C1 segment of cervical spinal cord (tissue), 14 donors: ENCODE data around the gene RIN2.

Experiments used
- DNase-seq, 14 donors: peaks; one replicate each; lab custom pipeline; 2025; lab: John Stamatoyannopoulos, UW

RIN2 gene, protein sequence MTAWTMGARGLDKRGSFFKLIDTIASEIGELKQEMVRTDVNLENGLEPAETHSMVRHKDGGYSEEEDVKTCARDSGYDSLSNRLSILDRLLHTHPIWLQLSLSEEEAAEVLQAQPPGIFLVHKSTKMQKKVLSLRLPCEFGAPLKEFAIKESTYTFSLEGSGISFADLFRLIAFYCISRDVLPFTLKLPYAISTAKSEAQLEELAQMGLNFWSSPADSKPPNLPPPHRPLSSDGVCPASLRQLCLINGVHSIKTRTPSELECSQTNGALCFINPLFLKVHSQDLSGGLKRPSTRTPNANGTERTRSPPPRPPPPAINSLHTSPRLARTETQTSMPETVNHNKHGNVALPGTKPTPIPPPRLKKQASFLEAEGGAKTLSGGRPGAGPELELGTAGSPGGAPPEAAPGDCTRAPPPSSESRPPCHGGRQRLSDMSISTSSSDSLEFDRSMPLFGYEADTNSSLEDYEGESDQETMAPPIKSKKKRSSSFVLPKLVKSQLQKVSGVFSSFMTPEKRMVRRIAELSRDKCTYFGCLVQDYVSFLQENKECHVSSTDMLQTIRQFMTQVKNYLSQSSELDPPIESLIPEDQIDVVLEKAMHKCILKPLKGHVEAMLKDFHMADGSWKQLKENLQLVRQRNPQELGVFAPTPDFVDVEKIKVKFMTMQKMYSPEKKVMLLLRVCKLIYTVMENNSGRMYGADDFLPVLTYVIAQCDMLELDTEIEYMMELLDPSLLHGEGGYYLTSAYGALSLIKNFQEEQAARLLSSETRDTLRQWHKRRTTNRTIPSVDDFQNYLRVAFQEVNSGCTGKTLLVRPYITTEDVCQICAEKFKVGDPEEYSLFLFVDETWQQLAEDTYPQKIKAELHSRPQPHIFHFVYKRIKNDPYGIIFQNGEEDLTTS

DNA sequence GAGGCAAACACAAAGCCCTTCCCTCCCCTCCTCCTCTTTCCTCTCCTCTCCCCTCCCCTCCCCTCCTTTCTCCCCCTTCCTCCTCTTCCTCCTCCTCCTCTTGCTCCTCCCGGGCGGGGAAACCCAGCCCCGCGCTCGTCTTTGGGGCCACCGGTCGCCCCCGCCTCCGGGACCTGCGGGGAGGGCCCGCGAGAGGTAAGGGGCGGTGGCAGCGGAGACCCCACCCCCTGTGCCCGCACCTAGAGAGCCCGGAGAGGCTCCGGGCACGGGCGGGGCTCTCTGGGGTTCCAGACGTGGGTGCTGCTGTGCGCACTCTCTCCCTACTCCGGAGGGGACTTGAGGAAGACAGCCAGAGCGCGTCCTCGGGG, at the start of gene RIN2:
TSS of gene RIN2 (plus strand) at position 126 of the 368 bp plus-strand sequence. CDS start 131,344 bp downstream, outside the sequence.
- peak in 8 of 14 donors; percentile 5 to 81 (median 69) for DNase-seq

DNA sequence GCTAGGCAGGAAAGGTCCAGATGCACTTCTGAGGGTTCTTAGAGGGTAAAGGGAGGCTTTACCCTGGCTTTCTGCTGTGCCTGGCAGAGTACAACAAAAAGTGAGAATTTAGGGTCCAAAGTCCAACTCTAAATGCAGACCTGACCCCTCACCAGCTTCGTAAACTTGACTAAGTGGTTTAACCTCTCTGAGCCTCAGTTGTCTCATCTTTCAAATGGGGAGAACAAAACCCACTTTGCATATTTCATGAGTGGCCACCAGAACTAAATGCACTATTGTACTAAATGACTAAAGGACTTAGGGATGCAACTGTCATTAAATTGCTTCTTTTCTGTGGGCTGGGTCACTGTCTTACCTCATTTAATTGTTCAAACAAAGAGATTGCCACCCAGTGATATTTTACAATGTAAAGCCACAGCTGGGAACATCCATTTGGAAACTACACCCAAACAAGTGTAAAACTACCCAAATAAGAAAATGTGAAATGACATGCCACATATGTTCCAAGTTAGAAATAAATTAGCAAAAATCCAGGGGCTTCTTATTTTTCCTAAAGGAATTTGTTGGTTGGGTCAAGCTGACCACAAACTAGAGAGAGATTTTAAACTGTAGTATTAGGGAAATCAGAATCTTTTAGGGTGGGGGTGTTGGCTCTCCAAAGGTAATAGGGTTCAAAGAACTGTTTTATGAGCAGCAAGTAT, 48.3 kb upstream of the RIN2 start:
- no peak for DNase-seq

DNA sequence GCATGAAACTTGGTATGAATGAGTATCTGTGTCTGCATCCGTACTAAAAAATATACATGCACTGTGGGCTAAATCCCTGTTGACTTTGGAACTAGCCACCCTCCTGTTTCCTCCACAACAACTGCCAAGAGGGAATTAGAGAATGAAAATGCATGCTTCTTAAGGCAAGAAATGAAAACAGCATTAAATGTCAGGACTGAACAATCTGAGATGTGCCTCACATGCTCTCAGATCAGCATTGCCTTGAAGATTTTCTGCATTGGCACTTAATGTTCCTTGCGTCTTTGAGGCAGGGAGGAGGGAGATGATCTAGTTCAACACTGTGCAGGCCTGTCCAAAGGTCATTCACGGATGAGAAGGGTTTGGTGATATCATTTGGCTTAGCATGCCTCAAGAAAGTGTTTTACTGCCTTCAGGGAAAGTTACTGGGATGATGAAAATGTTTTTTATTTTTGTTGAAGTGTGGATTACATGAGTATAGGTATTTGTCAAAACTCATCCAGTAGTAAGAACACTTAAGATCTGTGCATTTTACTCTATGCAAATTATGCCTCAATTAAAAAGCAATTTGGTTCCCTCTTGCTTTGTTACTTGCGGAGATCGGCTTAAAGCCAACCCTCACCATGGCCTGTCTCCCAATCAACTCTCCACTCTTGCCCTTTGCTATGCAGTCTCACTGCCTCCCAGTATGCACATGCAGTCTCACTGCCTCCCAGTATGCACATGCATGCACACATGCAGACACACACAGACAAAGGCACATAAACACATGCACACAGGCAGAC, 47.5 kb upstream of the RIN2 start:
- no peak for DNase-seq

DNA sequence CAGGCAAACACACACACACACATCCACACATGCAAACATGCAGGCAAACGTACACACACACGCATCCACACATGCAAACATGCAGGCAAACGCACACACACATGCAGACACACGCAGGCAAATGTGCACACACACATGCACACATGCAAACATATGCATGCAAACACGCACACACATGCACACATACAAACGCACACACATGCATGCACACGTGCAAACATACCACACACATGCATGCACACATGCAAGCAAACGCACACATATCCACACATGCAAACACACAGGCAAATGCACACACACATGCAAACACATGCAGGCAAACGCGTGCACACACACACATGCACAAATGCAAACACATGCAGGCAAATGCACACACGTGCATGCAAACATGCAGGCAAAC, 46.9 kb upstream of the RIN2 start:
- no peak for DNase-seq

DNA sequence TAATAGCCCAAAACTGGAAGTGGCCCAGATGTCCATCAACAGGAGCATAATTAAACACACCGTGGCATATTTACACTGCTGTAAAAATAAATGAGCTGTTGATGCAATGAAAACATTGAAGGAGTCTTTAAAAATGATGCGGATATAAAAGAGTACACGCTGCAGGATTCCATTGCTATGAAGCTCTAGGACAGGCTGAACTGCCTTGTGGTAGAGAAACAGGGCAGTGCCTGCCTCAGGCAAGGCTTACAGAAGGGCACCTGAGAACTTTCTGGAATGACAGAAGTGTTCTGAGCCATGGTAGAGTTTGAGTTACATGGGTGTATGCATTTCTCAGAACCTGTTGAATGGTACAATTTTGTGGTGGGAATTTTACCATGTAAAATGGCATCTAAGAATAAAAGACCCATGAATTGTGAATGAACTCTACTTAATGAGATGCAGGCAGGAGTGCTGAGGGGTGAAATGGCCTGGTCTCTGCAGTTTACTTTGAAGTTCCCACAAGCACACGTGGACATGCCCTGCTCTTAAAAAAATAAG, 45.3 kb upstream of the RIN2 start:
- DNase-seq: no peak

DNA sequence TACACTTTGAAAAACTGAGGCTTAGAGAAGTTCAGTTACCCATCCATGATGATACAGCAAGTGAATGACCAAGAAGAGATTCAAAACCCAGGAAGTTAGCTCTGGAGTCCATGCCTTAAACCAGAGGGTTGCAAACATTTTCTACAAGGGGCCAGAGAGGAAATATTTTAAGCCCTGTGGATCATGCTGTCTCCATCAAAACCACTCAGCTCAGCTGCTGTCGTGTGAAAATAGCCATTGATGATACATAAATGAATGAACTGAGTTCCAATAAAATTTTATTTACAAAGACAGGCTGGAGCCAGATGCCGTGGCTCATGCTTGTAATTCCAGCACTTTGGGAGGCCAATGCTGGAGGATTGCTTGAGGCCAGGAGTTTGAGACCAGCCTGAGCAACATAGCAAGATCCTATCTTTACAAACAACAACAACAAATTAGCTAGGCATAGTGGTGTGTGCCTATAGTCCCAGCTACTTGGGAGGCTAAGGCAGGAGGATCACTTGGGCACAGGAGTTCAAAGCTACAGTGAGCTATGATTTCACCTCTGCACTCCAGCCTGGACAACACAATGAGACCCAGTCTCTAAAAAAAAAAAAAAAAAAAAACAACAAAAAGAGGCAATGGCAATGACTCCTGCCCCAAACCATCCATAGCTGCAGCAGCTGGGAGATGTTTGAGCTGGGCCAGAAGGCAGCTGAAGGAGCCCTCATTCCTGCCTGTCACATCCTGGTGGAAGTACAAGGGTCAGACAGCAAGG, 44.1 kb upstream of the RIN2 start:
- DNase-seq: no peak

DNA sequence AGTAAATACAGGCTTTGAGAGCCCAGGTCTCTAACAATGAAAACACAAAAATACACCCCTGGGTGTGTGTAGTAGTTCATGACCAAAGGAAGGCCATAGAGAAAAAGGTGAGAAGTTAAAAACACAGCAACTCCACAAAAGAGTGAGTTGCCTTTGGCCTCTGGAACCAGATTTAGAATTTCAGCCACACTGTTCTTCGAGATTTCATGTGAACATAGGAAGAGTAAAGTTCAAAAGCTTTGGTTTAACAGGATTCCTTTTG, 43.5 kb upstream of the RIN2 start:
- DNase-seq: no peak

DNA sequence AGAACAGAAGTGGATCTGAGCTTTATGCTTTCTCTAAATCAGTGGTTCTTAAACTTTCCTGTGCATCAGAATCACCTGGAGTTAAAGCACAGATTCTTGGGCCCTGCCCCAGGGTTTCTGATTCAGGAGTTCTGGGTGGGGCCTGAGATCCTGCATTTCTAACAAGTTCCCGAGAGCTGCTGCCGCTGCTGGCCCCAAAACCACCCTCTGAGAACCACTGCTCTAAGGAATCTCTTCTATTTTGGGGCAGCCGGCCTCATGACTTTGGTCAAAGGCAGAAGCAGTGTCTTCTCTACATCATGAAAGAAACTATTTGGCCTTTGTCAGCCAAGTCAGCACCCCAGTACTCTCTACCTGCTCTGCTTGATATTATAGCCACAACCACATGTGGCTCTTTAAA, 42.1 kb upstream of the RIN2 start:
- no peak for DNase-seq

DNA sequence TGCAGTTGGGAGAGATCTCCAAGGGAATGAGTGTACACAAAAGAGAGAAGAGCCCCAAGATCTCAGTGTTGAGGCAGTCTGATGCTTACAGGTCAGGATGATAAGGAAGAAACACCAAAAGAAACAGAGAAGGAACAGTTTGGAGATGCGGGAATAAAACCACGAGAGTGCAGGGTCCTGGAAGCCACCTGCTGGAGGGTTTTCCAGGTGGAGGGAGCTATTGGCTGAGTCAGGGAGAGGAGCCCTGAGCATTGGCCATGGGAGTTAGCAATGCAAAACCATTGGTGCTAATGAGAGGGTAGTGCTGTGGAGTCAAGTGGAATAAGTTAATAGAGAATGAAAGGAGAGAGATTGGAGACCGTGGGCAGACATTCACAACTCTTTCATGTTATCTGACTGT, 39.2 kb upstream of the RIN2 start:
- DNase-seq: no peak

DNA sequence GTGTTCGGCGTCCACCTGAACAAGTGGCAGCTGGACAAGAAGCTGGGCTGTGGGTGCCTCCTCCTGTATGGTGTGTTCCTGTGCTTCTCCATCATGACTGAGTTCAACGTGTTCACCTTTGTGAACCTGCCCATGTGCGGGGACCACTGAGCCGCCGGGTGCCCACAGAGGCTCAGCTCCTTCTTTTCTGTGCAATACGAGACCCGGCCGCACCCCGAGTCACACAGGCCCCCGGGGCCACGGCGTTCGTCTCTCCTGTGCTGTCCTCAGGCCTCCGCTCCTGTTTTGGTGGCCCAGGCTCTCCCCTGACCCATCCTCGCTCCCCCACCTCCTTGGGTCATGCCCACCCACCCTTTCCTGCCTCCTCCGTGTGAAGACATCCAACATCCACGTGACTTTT, 37.1 kb upstream of the RIN2 start:
- DNase-seq: no peak

DNA sequence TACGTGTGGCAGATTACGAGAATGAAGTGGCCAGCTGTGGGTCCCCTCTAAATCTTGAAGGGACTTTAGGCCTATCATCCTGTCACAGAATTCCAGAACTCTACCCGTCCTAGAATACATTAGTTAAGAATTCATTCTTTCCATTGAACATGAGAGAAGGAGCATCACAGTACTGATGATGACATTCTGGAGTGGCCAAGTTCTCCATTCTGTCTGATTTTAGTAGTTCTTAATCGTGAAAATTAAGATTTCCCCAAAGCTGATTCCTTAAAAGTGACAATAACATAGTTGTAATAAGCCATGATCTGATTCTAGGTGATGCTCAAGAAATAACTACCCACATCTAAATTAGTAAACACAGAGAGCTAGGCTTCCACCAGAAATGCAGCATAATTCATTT, 35.0 kb upstream of the RIN2 start:
- DNase-seq: no peak

DNA sequence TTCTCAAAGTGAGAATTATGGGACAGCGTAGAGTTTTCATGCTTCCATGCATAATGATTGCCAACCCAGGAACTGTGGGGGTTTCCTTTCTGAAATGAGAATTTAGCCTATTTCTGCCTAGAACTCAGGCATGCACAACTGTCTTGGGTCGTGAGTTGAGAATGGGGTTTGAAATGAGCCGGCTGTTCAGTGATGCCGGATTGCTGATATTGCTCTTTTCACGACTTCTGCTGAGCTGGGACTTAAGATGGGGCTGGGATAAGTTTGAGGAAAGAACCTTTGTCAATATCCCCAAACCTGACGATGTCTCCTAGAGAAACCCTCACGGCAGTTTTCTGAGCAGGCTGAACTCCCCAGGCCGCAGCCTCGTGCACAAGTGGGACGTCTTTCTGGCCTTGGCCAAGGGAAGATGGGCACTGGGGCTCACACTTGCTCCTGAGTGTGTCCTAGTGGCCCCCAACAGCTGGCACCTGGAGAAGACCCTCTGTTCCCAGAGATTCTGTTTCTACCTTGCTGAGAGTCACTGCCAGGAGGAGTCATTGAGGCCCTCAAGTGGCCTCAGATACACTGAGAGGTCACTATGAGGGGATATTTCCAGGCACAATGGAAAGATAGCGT, 34.1 kb upstream of the RIN2 start:
- no peak for DNase-seq

DNA sequence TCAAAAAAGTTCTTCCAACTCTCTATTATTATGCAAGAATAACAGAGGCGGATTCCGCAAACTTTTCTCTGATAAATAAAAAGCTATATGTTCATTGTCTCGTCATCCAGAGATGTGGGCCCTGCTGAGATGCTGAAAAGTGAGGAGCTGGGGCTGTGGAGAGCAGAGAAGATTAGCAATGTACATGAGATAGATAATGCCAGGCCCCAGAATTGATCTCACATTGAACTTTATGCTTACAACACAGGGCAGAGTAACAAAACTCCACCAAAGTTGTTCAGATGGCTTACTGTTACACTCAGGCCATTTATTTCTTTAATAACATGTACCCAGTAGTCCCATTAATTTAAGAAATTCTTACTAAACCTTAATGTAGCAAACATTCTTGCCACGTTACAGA, 32.7 kb upstream of the RIN2 start:
- DNase-seq: no peak

DNA sequence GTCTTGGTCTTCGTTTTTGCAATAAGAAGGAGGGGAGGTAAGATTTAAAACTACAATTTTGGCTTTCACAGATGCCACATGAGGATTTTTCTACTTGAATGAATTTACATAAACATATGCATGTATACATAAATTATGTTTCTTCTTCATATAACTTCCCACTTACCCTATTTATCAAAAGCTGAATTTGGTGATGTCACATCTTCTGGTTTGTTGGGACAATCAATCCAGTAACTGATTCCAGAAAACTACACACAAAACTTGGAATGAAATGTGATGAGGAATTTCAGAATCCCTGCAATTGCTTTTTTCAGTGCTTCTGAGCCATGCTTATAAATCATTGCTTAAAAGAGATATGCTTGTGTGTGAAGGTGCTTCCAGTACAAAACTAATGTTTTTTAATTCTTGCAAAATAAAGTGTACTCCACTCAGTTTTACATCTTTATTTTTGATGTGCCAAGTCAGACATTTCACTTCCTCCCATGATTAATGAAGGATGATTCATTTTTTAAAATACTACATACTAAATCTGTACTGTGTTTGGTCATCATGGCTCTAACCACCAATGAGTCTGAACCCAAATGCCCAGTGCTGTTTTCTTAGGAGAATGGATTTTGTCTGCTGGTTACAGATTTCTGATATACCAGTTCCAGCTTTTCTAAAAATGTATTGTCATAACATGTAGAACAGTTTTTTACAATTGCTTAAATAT, 32.1 kb upstream of the RIN2 start:
- DNase-seq: no peak

DNA sequence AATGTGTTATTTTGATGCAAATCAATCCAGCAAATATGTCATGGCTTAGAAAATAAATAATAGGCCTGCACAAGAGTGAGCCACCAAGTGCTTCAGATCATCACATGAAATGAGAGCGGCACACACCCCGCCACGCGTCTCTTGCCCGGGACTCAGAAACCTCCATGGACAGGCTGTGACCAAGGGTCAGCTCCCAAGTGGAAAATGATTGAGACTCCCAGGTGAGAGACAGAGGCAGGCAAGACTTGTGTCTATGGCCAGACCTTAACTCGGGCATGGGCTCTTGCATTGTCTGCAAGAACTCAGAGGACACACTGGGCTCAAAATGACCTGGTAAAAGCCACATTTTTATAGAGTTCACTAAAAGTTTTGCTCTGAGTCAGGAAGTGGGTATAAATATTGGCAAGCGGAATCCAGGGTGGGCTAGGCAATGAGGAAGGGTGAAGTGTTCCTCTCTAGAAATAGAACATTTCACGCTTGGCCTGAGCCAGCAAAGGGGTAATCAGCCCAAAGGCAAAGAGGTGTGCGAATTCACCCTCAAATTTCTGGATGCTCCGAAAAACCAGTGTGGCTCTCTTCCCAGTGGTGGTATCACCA, 30.7 kb upstream of the RIN2 start:
- DNase-seq: no peak

DNA sequence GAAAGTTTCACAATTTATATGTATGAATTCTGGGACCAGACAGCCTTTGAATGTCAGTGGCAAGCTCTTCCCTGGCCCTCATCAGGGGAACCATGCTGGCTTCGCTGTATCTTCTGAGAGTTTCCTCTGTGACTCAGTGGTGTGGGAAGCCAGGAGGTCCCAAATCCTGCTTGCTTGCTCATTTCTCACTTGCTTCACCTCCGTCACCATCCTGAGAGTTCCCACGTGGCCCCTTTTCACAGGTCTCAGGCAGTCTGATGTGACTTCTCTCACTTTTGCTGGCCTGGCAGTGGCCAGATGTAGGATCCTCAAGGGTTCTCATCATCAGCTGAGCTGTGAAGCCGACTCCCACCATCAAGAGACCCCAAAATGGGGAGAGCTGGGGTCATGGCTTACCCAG, 28.4 kb upstream of the RIN2 start:
- DNase-seq: no peak

DNA sequence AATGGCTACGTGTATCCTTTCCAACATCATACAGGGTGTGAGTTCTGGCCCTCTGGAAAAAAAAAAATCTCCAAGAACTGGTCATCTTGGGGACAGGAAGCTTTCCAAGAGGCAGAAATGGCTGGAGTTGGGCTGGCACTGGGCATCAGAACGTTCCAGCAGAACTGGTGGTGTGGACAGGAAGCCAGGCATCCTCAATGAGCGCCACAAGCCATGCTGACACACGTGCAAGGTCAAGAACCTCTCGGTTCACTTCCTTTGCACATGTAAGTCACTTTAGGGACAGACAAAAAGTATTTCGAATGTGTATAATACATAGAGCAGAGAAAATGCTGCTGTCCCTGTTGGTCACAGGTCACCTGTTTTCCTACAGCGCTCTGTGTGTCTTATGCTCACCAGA, 27.4 kb upstream of the RIN2 start:
- DNase-seq: no peak

DNA sequence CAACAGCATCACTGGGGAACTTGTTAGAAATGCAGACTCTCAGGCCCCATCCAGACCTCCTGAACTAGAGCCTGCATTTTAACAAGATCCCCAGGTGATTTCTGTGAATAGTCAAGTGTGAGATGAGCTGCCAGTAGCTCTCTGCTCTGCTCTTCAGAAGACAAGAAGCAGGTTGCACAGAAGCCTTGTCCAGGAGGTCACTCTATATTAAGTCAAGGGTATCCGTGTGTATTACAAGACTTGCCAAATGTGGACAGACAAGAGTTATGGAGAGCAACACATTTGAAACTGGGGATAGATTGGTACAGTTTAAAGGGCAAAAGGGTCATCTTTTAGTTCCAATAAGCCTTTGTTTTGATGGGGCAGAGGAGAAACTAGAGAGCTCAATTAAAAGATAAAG, 23.2 kb upstream of the RIN2 start:
- no peak for DNase-seq

DNA sequence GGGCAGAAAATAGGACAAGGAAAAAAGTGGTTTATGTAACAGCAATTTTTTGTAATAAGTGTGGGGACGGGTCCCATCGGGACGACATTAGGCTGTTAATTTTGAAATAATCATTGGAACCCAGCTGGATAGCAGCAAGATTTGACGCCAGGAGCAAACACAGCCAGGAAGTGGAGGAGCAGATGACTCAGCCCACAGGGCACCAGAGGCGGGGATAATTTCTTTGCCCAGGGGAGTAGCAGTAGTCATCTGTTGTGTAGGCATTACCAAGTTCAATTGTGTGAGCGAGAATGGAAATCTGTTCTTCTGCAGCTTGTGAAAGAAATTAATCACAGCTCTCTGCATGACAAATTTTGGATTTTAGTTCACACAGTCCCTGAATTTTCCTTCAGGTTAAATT, 22.6 kb upstream of the RIN2 start:
- DNase-seq: peak in 2 of 14 donors; percentile 7 to 51
